Measurements from ENCODE around the gene OSTM1. TPM values are rescaled to one million over a fixed set of nuclear protein-coding genes. Genes with fewer than 3 reads are reported as not detected.
A peak's percentile ranks its signal among the peaks of the same experiment; 100 is the strongest.

OSTM1 gene
- total RNA-seq, 1 donor from 2014 or later = 43.2 TPM

DNA sequence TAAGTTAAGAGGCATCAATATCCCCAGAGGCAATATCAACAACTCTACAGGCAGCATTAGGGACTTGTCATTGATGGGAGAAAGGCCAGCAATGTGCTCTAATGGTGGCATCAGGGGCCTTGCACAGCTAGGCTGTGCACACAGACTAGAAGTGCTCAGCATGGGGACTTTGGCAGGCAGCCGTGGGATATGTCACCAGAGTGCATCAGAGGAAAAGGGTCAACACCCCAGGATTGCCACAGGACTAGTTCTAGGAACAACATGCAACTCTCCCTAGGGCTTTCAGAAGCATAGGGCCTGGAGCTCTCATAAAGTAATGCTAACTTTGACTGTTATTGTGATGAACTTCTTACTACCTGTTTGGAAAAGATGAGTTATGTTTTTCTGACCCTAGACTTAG lies 32.2 kb upstream of the OSTM1 start:
- DNase-seq (ENCODE audit: low spot score) = no peak
- intact Hi-C loops (cut with DNase I) = no loop called here
- no peak for ATAC-seq

GRCh38 chr6:108106261-108106660 lies 31.7 kb upstream of the OSTM1 start:
- intact Hi-C loops (cut with DNase I) = no loop called here
- DNase-seq (ENCODE audit: low spot score) = no peak
- ATAC-seq = no peak

- no peak for DNase-seq (ENCODE audit: low spot score)
- intact Hi-C loops (cut with DNase I) = no loop called here
- no peak for ATAC-seq
Observed at GRCh38 chr6:108105571-108105970, 31.0 kb upstream of the OSTM1 start.

DNA sequence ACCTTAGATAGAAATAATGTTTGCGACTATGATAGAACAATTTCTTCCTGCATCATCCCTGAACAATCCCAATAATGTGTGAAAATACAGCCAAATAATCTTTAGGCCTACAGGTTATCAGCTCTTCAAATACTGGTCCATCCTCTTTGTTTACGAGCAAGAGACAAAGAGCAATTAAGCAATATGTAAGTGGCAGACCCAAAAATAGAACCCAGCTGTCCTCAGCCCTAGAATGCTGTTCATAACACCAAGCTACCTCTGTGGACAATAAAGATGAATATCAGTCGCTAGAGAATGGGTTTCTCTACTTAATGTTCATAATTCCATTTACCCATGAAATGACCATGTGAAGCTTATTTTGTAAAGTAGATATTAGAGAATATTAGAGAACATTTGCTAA lies 28.4 kb upstream of the OSTM1 start:
- ATAC-seq (no peak), DNase-seq (ENCODE audit: low spot score) (no peak)
- intact Hi-C loops (cut with DNase I) = no loop called here

- intact Hi-C loops (cut with DNase I) = no loop called here
- no peak for ATAC-seq
Observed at GRCh38 chr6:108100003-108100402, 25.5 kb upstream of the OSTM1 start.

GRCh38 chr6:108097882-108098281 lies 23.3 kb upstream of the OSTM1 start:
- DNase-seq (ENCODE audit: low spot score) (no peak), ATAC-seq (no peak)
- intact Hi-C loops (cut with DNase I) = no loop called here

More at GRCh38 chr6:108100003-108100402, 25.5 kb upstream of the OSTM1 start:
- DNase-seq (ENCODE audit: low spot score) = no peak

- intact Hi-C loops (cut with DNase I) = no loop called here
- no peak for ATAC-seq
- DNase-seq (ENCODE audit: low spot score) = no peak
Observed at GRCh38 chr6:108093781-108094300, 19.3 kb upstream of the OSTM1 start.

GRCh38 chr6:108091288-108091687 lies 16.7 kb upstream of the OSTM1 start:
- DNase-seq (ENCODE audit: low spot score) (no peak), ATAC-seq (no peak)
- intact Hi-C loops (cut with DNase I) = no loop called here

- intact Hi-C loops (cut with DNase I) = no loop called here
- ATAC-seq = no peak
- no peak for DNase-seq (ENCODE audit: low spot score)
Observed at GRCh38 chr6:108083349-108083748, 8.8 kb upstream of the OSTM1 start.

DNA sequence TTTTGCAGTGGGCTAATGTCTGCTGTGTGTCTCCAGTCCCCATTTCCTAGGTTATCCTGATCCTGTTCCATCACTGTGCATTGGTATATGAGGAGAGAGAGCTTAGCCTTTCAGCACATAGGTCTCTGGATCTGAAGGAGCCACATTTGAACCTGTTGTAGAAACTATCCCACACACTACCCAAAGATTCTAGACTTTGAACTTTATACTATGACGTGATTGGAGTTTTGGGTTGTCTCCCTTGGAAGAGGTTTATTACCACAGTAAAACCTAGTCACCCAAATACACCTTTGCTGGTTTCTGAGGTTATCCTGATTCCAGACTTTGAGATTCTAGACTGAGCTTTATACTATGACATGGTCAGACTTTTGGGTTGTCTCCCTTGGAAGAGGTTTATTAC lies 8.0 kb upstream of the OSTM1 start:
- ATAC-seq (no peak), DNase-seq (ENCODE audit: low spot score) (no peak)
- intact Hi-C loops (cut with DNase I) = no loop called here

DNA sequence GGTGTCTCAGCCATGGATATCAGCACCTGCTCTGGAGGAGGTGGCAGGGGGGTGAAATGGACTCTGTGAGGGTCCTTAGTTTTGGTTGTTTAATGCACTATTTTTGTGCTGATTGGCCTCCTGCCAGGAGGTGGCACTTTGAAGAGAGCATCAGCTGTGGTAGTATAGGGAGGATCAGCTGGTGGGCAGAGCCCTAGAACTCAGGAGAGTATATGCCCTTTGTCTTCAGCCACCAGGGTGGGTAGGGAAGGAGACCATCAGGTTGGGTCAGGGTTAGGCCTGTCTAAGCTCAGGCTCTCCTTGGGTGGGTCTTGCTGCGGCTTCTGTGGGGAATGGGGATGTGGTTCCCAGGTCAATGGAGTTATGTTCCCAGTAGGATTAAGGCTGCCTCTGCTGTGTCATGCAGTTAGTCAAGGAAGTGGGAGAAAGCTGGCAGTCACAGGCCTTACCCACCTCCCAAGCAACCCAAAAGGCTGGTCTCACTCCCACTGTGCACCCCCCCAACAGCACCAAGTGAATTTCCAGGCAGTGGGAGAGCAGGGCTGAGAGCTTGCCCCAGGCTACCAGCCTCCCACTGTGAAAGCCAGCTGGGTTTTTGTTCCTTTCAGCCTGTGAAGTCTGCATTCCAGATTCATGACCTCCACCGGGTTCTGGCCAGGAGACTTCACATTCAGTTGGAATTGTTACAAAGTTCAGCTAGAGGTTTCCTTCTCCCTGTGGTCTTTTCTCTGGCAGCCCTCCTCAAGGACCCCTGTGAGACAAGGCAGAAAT lies 5.7 kb upstream of the OSTM1 start:
- intact Hi-C loops (cut with DNase I) = no loop called here
- no peak for DNase-seq (ENCODE audit: low spot score)
- no peak for ATAC-seq

DNA sequence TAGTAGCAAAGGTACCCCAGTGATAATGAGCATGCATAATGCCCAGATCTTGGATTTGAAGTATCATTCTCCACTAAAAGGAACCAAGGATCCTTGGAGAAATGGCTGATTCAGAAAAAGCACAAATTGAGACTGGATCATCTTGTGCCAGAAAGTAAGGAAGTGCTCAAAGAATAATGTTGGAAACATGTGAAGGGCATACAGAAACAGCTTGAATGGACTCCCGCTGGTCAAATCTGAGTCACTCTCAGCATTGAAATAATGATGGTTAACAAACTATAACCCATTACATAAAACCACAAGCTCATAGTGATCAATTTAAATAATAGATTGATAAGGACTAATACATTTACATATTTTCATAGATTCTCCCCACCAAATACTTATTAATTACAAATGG lies 3.6 kb upstream of the OSTM1 start:
- DNase-seq (ENCODE audit: low spot score) = no peak
- no peak for ATAC-seq
- intact Hi-C loops (cut with DNase I) = no loop called here

- intact Hi-C loops (cut with DNase I) = no loop called here
Observed at GRCh38 chr6:108074057-108074358, 533 bp downstream of the OSTM1 start.

DNA sequence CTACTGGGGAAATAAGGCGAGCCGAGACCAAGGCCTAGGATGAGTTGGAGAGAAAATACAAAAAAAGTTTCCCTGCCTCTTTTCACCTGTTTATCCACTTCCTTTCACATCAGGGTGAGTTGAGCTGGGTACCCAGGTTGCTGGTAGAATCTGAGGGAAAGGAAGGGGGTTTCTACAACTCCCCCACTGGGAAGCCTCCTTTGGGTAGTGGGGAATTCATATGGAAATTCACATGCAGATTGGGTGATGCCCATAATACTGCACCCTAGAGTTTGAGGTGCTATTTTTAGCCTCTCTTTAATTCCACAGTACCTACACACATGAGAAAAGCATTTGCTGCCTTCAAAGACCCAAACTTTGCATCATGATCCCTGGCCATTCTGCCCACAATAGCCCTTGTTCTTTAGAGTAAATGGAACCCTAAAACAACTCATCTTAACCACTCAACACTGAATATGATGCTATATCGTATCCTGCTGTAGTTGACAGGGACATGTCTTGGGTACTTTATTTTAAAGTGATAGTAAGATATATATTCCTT lies 2.7 kb downstream of the OSTM1 start:
- ATAC-seq (no peak), DNase-seq (ENCODE audit: low spot score) (no peak)
- intact Hi-C loops (cut with DNase I) = no loop called here

More at GRCh38 chr6:108074057-108074358, 533 bp downstream of the OSTM1 start:
- DNase-seq (ENCODE audit: low spot score) (peak; percentile 68), ATAC-seq (peak; percentile 52)

GRCh38 chr6:108068618-108069017 lies 5.9 kb downstream of the OSTM1 start:
- no peak for ATAC-seq
- intact Hi-C loops (cut with DNase I) = no loop called here
- no peak for DNase-seq (ENCODE audit: low spot score)

- DNase-seq (ENCODE audit: low spot score) = no peak
- intact Hi-C loops (cut with DNase I) = no loop called here
- ATAC-seq = no peak
Observed at GRCh38 chr6:108068182-108068581, 6.4 kb downstream of the OSTM1 start.

DNA sequence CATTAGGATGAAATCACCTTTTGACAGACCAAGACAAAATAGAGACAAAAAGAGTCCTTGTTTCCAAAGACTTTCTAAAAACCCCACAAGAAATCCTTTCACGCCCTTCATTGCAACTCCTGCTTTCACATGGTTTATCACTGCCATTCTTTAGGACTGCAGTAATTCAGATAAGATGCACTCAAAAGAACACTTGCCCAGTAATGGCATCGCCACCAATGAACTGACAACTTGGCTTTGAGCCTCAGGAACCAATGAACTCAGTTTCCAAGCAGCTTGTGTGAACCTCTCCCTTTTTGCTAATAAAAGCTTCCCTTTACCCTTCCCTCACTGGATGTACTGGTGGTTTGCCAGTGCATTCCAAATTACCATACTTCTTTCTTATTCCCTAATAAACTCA lies 21.8 kb downstream of the OSTM1 start:
- no peak for ATAC-seq
- DNase-seq (ENCODE audit: low spot score) = no peak
- intact Hi-C loops (cut with DNase I) = loop anchor here (5.0 kb wide), 1 partner anchor 710 kb away; no protein-coding TSS in a partner anchor

GRCh38 chr6:108051481-108051880 lies 23.1 kb downstream of the OSTM1 start:
- no peak for ATAC-seq

DNA sequence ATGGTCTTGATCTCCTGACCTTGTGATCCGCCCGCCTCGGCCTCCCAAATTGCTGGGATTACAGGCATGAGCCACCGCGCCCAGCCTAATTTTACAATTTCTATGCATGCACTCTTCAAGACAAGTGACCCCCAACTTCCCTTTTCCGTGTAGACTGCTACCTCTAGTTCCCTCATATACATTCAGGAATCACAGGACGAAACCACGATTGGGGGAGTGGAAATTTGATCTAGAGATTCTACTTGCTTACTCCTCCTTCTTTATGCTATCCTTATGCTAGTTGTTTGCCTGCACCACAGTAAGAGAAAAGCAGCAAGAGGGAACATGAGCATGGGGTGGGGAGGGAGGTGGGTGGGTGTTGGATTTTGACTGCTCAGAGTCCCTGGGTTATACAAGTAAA lies 34.9 kb downstream of the OSTM1 start:
- DNase-seq (ENCODE audit: low spot score) (no peak), ATAC-seq (no peak)
- intact Hi-C loops (cut with DNase I) = no loop called here

More at GRCh38 chr6:108051481-108051880, 23.1 kb downstream of the OSTM1 start:
- intact Hi-C loops (cut with DNase I) = loop anchor here (5.0 kb wide), 1 partner anchor 711 kb away; no protein-coding TSS in a partner anchor
- no peak for DNase-seq (ENCODE audit: low spot score)

GRCh38 chr6:108036884-108037283 lies 37.7 kb downstream of the OSTM1 start:
- ATAC-seq (no peak), DNase-seq (ENCODE audit: low spot score) (no peak)
- intact Hi-C loops (cut with DNase I) = no loop called here

- intact Hi-C loops (cut with DNase I) = no loop called here
- DNase-seq (ENCODE audit: low spot score) = no peak
- ATAC-seq = no peak
Observed at GRCh38 chr6:108031968-108032367, 42.6 kb downstream of the OSTM1 start.
